ENCODE results near the gene CPEB4. TPM values are rescaled to one million over a fixed set of nuclear protein-coding genes. Genes with fewer than 3 reads are reported as not detected.

The CPEB4 gene
- total and polyA plus RNA-seq, 10 of the 15 experiments (the other 5 are each of a cell fraction or from before 2014, with no cell fraction given), result 6.9 to 33.1 (median 20.4) TPM

DNA sequence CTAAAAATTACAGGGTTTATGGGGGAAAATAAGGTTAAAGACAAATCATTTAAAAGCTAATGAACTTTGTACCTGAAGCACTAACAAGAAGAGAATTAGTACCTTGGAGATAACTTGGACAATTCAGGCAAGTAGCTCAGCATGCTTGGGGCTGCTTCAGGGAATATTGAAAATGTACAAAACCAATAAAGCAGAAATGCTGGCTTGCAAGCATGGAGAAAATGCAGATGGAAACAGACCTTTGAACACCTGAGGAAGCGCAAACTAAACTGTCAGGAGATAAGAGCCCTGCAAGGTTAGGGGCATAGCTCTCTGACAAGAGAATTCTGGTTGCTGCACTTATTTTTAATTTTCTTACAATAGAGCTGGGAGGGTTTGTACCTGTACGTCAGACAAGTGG, 58.2 kb downstream of the CPEB4 start (continued):
- no peak for TF ChIP-seq ZBTB40 (IDR thresholded peaks at IDR 0.05; ENCODE audit: borderline replicate concordance)
- TF ChIP-seq SREBF1 (IDR thresholded peaks at IDR 0.05; ENCODE audit: low read length), result no peak
- no peak for TF ChIP-seq ZBTB11 (CRISPR knock-in tag; IDR thresholded peaks at IDR 0.05)
- no peak for TF ChIP-seq RBBP5 (conservative IDR thresholded peaks at IDR 0.05)
- no peak for TF ChIP-seq NFYB (IDR thresholded peaks at IDR 0.05; ENCODE audit: insufficient read depth, low read depth, low read length)
- TF ChIP-seq ATF7 (IDR thresholded peaks at IDR 0.05; ENCODE audit: low read depth), result no peak
